GM23338 (cell line): ENCODE data around the gene LCE5A. TPM values are rescaled to one million over a fixed set of nuclear protein-coding genes. Genes with fewer than 3 reads are reported as not detected.
"Not testable (repeated sequence)": the region's sequence is repeated elsewhere in the genome, so short reads cannot be mapped to it uniquely, and the experiment has no call there.

Experiments used
- ATAC-seq: fragments of 200-7000 bp; cut with Tn5 transposase; 3 replicates; pipeline ENCODE4 v1.9.1; 2020
- DNase-seq: peaks from one replicate; pipeline ENCODE4 v3.0.0-alpha.2; 2015; ENCODE audit warnings: low spot score
- H2AFZ ChIP-seq: fragments of 200-600 bp; sonication (generic); 2 replicates; pipeline ENCODE4 v1.8.0; 2016; ENCODE audit warnings: antibody characterized with exemption, mild to moderate bottlenecking, moderate library complexity
- H3F3A ChIP-seq: fragments of 200-600 bp; sonication (generic); replicated peaks from 2 replicates; pipeline ENCODE4 v1.8.0; 2017; ENCODE audit warnings: antibody characterized with exemption, mixed run types, low read depth
- H3K27ac ChIP-seq: fragments of 200-600 bp; sonication (generic); 2 replicates; pipeline ENCODE4 v1.6.1; 2016; ENCODE audit warnings: low read depth
- H3K27me3 ChIP-seq: fragments of 200-600 bp; sonication (generic); 2 replicates; pipeline ENCODE4 v1.8.0; 2016; ENCODE audit warnings: mild to moderate bottlenecking, mixed run types, moderate library complexity; ENCODE audit not compliant: insufficient read depth
- H3K36me3 ChIP-seq: fragments of 200-600 bp; sonication (generic); 2 replicates; pipeline ENCODE4 v1.8.0; 2016; ENCODE audit warnings: mild to moderate bottlenecking; ENCODE audit not compliant: insufficient read depth
- H3K4me1 ChIP-seq: fragments of 200-600 bp; sonication (generic); 2 replicates; pipeline ENCODE4 v1.8.0; 2016; ENCODE audit warnings: mild to moderate bottlenecking, moderate library complexity; ENCODE audit not compliant: insufficient read depth
- H3K4me2 ChIP-seq: fragments of 200-600 bp; sonication (generic); 2 replicates; pipeline ENCODE4 v1.7.1; 2017; ENCODE audit warnings: mixed run types
- H3K4me3 ChIP-seq: fragments of 200-600 bp; sonication (generic); 2 replicates; pipeline ENCODE4 v1.6.1; 2016; ENCODE audit warnings: mixed run types
- H3K79me2 ChIP-seq: fragments of 200-600 bp; sonication (generic); replicated peaks from 2 replicates; pipeline ENCODE4 v1.8.0; 2017; ENCODE audit warnings: mild to moderate bottlenecking; ENCODE audit not compliant: insufficient read depth
- H3K9me2 ChIP-seq: fragments of 200-600 bp; sonication (generic); 2 replicates; pipeline ENCODE4 v1.8.0; 2017; ENCODE audit not compliant: insufficient read depth
- H4K20me1 ChIP-seq: fragments of 200-600 bp; sonication (generic); replicated peaks from 2 replicates; pipeline ENCODE4 v1.8.0; 2017; ENCODE audit warnings: mild to moderate bottlenecking; ENCODE audit not compliant: insufficient read depth
- H3K27ac Mint-ChIP-seq: 2 replicates; pipeline ENCODE4 v1.8.0; 2020; ENCODE audit warnings: inconsistent platforms, mild to moderate bottlenecking, moderate library complexity, mixed read lengths
- H3K27me3 Mint-ChIP-seq: 3 replicates; pipeline ENCODE4 v1.8.0; 2022; ENCODE audit warnings: low read depth, mild to moderate bottlenecking, moderate library complexity, mixed read lengths, inconsistent platforms; ENCODE audit not compliant: insufficient read depth, poor library complexity
- H3K36me3 Mint-ChIP-seq: 3 replicates; pipeline ENCODE4 v1.8.0; 2021; ENCODE audit warnings: low read depth, mild to moderate bottlenecking, inconsistent platforms, moderate library complexity, mixed read lengths
- H3K4me1 Mint-ChIP-seq: 3 replicates; pipeline ENCODE4 v1.8.0; 2020; ENCODE audit warnings: mild to moderate bottlenecking, inconsistent platforms, mixed read lengths
- H3K4me3 Mint-ChIP-seq: 3 replicates; pipeline ENCODE4 v1.8.0; 2021; ENCODE audit warnings: moderate library complexity, mild to moderate bottlenecking, inconsistent platforms, mixed read lengths
- H3K9me3 Mint-ChIP-seq: 3 replicates; pipeline ENCODE4 v1.8.0; 2020; ENCODE audit warnings: moderate library complexity, mild to moderate bottlenecking, inconsistent platforms, mixed read lengths
- EZH2 ChIP-seq: fragments of 200-600 bp; sonication (generic); IDR thresholded peaks from one replicate; pipeline ENCODE4 v1.8.0; 2017; ENCODE audit warnings: antibody characterized with exemption, mild to moderate bottlenecking, low read depth; ENCODE audit not compliant: unreplicated experiment
- EZH2phosphoT487 ChIP-seq: fragments of 200-600 bp; sonication (generic); IDR thresholded peaks from one replicate; pipeline ENCODE4 v1.8.1; 2018; ENCODE audit warnings: antibody characterized with exemption; ENCODE audit not compliant: unreplicated experiment
- JUNB ChIP-seq: IDR thresholded peaks from one replicate; pipeline ENCODE4 v1.6.1; 2016; ENCODE audit warnings: antibody characterized with exemption; ENCODE audit not compliant: unreplicated experiment
- POLR2AphosphoS5 ChIP-seq: IDR thresholded peaks from 2 replicates; pipeline ENCODE4 v1.6.1; 2016; ENCODE audit warnings: antibody characterized with exemption, low read depth
- STAT1 ChIP-seq: IDR thresholded peaks from one replicate; pipeline ENCODE4 v1.6.1; 2016; ENCODE audit warnings: antibody characterized with exemption; ENCODE audit not compliant: unreplicated experiment
- ZNF114 ChIP-seq: fragments of 250-450 bp; sonication (Bioruptor Pico); IDR thresholded peaks from 2 replicates; pipeline ENCODE4 v1.5.0; 2020; ENCODE audit warnings: mild to moderate bottlenecking, moderate library complexity
- ZNF331 ChIP-seq: fragments of 250-450 bp; sonication (Bioruptor Pico); IDR thresholded peaks from 2 replicates; pipeline ENCODE4 v1.5.0; 2020; ENCODE audit warnings: low read depth, mild to moderate bottlenecking, moderate library complexity
- polyA plus RNA-seq: library from polyadenylated mRNA; unstranded; fragments of >200 nt; fragmentation: Nextera tagmentation; extraction: Ambion mirVana; gene quantifications from 2 replicates; pipeline ENCODE4 v1.2.1, GENCODE V29; 2016
- total RNA-seq: library from RNA; depleted of rRNA; stranded (reverse); fragments of >200 nt; shearing (Covaris generic); gene quantifications from 2 replicates; pipeline ENCODE4 v1.2.3, GENCODE V29; 2014
- TF ChIP-seq, protein P1 (sequence below): IDR thresholded peaks from one replicate; pipeline ENCODE4 v1.6.1; 2018; ENCODE audit warnings: antibody characterized with exemption; ENCODE audit not compliant: unreplicated experiment
- TF ChIP-seq, protein P2 (sequence below): fragments of 250-450 bp; sonication (Bioruptor Pico); IDR thresholded peaks from 2 replicates; pipeline ENCODE4 v1.5.0; 2020; ENCODE audit warnings: mild to moderate bottlenecking, moderate library complexity
- TF ChIP-seq, protein P3 (sequence below), 2 experiments: fragments of 200-600 bp in 1 of 2; sonication (generic) in 1 of 2; conservative IDR thresholded peaks; 2 replicates each; pipeline versions ENCODE4 v1.5.1 to v1.6.1; 2016 to 2017; ENCODE audit warnings: antibody characterized with exemption in 2 of 2, low read depth in 2 of 2, mild to moderate bottlenecking in 2 of 2, moderate library complexity in 1 of 2
- TF ChIP-seq, protein P4 (sequence below): IDR thresholded peaks from 2 replicates; pipeline ENCODE4 v1.6.1; 2016; ENCODE audit warnings: antibody characterized with exemption

Gene LCE5A
- total and polyA plus RNA-seq, 2 experiments from 2014 or later = not detected

DNA sequence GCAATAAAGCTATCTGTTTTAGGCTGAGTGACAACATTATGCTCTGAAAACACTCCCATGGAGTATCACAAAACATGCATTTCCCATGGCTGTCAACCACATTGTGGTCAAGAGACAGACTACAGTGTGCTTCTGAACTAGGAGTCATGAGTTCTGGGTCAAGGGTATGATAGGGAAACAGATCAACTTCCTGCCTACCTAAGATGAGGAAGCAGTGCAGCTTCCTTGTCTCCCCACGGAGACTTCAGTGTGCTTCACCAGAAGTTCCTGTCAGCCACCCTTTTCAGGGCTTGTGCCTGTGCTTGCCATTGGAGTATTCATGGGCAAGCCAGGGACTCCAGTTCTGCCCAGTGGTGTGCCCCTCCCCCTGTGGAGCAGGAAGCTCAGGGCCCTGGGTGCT, 36.1 kb downstream of the LCE5A start:
- no peaks in the 10 kb centered on the region for H3K79me2 ChIP-seq
- H3K4me2 ChIP-seq = no peak overlapping the region
- no peak overlapping the region for H3K4me3 ChIP-seq
- H3K4me1 Mint-ChIP-seq = no peaks in the 10 kb centered on the region
- ATAC-seq = no peak
- H3K27ac Mint-ChIP-seq = no peak overlapping the region
- no peaks in the 10 kb centered on the region for H3K27me3 ChIP-seq
- H3K27ac ChIP-seq = no peak overlapping the region
- H2AFZ ChIP-seq = no peak overlapping the region
- no peak overlapping the region for H3K4me3 Mint-ChIP-seq
- H3K36me3 ChIP-seq = no peaks in the 10 kb centered on the region
- H3K27me3 Mint-ChIP-seq = peaks cover 2% of the 10 kb centered on the region
- H3K9me3 Mint-ChIP-seq = peaks cover 6% of the 10 kb centered on the region
- no peak for DNase-seq
- H3K4me1 ChIP-seq = no peaks in the 10 kb centered on the region
- peaks cover 25% of the 10 kb centered on the region; the same call in 1 of the 2 replicates for H3K9me2 ChIP-seq
- H3F3A ChIP-seq = no peaks in the 10 kb centered on the region
- no peaks in the 10 kb centered on the region for H3K36me3 Mint-ChIP-seq
- no peak for TF ChIP-seq ZNF114 (CRISPR knock-in tag)
- TF ChIP-seq, protein P1, sequence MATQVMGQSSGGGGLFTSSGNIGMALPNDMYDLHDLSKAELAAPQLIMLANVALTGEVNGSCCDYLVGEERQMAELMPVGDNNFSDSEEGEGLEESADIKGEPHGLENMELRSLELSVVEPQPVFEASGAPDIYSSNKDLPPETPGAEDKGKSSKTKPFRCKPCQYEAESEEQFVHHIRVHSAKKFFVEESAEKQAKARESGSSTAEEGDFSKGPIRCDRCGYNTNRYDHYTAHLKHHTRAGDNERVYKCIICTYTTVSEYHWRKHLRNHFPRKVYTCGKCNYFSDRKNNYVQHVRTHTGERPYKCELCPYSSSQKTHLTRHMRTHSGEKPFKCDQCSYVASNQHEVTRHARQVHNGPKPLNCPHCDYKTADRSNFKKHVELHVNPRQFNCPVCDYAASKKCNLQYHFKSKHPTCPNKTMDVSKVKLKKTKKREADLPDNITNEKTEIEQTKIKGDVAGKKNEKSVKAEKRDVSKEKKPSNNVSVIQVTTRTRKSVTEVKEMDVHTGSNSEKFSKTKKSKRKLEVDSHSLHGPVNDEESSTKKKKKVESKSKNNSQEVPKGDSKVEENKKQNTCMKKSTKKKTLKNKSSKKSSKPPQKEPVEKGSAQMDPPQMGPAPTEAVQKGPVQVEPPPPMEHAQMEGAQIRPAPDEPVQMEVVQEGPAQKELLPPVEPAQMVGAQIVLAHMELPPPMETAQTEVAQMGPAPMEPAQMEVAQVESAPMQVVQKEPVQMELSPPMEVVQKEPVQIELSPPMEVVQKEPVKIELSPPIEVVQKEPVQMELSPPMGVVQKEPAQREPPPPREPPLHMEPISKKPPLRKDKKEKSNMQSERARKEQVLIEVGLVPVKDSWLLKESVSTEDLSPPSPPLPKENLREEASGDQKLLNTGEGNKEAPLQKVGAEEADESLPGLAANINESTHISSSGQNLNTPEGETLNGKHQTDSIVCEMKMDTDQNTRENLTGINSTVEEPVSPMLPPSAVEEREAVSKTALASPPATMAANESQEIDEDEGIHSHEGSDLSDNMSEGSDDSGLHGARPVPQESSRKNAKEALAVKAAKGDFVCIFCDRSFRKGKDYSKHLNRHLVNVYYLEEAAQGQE = no peak
- TF ChIP-seq JUNB = no peak
- TF ChIP-seq, protein P2, sequence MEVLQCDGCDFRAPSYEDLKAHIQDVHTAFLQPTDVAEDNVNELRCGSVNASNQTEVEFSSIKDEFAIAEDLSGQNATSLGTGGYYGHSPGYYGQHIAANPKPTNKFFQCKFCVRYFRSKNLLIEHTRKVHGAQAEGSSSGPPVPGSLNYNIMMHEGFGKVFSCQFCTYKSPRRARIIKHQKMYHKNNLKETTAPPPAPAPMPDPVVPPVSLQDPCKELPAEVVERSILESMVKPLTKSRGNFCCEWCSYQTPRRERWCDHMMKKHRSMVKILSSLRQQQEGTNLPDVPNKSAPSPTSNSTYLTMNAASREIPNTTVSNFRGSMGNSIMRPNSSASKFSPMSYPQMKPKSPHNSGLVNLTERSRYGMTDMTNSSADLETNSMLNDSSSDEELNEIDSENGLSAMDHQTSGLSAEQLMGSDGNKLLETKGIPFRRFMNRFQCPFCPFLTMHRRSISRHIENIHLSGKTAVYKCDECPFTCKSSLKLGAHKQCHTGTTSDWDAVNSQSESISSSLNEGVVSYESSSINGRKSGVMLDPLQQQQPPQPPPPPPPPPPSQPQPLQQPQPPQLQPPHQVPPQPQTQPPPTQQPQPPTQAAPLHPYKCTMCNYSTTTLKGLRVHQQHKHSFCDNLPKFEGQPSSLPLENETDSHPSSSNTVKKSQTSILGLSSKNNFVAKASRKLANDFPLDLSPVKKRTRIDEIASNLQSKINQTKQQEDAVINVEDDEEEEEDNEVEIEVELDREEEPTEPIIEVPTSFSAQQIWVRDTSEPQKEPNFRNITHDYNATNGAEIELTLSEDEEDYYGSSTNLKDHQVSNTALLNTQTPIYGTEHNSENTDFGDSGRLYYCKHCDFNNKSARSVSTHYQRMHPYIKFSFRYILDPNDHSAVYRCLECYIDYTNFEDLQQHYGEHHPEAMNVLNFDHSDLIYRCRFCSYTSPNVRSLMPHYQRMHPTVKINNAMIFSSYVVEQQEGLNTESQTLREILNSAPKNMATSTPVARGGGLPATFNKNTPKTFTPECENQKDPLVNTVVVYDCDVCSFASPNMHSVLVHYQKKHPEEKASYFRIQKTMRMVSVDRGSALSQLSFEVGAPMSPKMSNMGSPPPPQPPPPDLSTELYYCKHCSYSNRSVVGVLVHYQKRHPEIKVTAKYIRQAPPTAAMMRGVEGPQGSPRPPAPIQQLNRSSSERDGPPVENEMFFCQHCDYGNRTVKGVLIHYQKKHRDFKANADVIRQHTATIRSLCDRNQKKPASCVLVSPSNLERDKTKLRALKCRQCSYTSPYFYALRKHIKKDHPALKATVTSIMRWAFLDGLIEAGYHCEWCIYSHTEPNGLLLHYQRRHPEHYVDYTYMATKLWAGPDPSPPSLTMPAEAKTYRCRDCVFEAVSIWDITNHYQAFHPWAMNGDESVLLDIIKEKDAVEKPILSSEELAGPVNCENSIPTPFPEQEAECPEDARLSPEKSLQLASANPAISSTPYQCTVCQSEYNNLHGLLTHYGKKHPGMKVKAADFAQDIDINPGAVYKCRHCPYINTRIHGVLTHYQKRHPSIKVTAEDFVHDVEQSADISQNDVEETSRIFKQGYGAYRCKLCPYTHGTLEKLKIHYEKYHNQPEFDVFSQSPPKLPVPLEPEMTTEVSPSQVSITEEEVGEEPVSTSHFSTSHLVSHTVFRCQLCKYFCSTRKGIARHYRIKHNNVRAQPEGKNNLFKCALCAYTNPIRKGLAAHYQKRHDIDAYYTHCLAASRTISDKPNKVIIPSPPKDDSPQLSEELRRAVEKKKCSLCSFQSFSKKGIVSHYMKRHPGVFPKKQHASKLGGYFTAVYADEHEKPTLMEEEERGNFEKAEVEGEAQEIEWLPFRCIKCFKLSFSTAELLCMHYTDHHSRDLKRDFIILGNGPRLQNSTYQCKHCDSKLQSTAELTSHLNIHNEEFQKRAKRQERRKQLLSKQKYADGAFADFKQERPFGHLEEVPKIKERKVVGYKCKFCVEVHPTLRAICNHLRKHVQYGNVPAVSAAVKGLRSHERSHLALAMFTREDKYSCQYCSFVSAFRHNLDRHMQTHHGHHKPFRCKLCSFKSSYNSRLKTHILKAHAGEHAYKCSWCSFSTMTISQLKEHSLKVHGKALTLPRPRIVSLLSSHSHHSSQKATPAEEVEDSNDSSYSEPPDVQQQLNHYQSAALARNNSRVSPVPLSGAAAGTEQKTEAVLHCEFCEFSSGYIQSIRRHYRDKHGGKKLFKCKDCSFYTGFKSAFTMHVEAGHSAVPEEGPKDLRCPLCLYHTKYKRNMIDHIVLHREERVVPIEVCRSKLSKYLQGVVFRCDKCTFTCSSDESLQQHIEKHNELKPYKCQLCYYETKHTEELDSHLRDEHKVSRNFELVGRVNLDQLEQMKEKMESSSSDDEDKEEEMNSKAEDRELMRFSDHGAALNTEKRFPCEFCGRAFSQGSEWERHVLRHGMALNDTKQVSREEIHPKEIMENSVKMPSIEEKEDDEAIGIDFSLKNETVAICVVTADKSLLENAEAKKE = no peak
- no peak for TF ChIP-seq POLR2AphosphoS5
- TF ChIP-seq ZNF331 = no peak
- no peak for TF ChIP-seq EZH2
- TF ChIP-seq STAT1 = no peak
- TF ChIP-seq, protein P3, sequence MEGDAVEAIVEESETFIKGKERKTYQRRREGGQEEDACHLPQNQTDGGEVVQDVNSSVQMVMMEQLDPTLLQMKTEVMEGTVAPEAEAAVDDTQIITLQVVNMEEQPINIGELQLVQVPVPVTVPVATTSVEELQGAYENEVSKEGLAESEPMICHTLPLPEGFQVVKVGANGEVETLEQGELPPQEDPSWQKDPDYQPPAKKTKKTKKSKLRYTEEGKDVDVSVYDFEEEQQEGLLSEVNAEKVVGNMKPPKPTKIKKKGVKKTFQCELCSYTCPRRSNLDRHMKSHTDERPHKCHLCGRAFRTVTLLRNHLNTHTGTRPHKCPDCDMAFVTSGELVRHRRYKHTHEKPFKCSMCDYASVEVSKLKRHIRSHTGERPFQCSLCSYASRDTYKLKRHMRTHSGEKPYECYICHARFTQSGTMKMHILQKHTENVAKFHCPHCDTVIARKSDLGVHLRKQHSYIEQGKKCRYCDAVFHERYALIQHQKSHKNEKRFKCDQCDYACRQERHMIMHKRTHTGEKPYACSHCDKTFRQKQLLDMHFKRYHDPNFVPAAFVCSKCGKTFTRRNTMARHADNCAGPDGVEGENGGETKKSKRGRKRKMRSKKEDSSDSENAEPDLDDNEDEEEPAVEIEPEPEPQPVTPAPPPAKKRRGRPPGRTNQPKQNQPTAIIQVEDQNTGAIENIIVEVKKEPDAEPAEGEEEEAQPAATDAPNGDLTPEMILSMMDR (conservative IDR thresholded peaks at IDR 0.05; ENCODE audit: low read depth in 2 of 2) = no peak
- TF ChIP-seq, protein P4, sequence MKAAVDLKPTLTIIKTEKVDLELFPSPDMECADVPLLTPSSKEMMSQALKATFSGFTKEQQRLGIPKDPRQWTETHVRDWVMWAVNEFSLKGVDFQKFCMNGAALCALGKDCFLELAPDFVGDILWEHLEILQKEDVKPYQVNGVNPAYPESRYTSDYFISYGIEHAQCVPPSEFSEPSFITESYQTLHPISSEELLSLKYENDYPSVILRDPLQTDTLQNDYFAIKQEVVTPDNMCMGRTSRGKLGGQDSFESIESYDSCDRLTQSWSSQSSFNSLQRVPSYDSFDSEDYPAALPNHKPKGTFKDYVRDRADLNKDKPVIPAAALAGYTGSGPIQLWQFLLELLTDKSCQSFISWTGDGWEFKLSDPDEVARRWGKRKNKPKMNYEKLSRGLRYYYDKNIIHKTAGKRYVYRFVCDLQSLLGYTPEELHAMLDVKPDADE = no peak
- TF ChIP-seq EZH2phosphoT487 = no peak
- no peaks in the 10 kb centered on the region for H4K20me1 ChIP-seq

DNA sequence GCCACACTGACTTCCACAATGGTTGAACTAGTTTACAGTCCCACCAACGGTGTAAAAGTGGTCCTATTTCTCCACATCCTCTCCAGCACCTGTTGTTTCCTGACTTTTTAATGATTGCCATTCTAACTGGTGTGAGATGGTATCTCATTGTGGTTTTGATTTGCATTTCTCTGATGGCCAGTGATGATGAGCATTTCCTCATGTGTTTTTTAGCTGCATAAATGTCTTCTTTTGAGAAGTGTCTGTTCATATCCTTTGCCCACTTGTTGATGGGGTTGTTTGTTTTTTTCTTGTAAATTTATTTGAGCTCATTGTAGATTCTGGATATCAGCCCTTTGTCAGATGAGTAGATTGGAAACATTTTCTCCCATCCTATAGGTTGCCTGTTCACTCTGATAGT, 37.8 kb downstream of the LCE5A start:
- not testable (repeated sequence) for H3K36me3 ChIP-seq, H3K4me1 ChIP-seq, H3K27ac Mint-ChIP-seq, H3K36me3 Mint-ChIP-seq, H3K27ac ChIP-seq, DNase-seq, H4K20me1 ChIP-seq, H3K27me3 ChIP-seq, H3K4me2 ChIP-seq, H2AFZ ChIP-seq, H3F3A ChIP-seq, H3K4me3 Mint-ChIP-seq, H3K79me2 ChIP-seq, H3K4me1 Mint-ChIP-seq, ATAC-seq, H3K27me3 Mint-ChIP-seq, H3K4me3 ChIP-seq, H3K9me2 ChIP-seq
- H3K9me3 Mint-ChIP-seq = peaks cover 22% of the 10 kb centered on the region
